GM23248 (cell line): ENCODE measurements around the gene GALT. TPM values are rescaled to one million over a fixed set of nuclear protein-coding genes. Genes with fewer than 3 reads are reported as not detected.
A peak's percentile ranks its signal among the peaks of the same experiment; 100 is the strongest.

ENCODE experiments used
- DNase-seq: peaks from one replicate; pipeline ENCODE4 v3.0.0-alpha.2; 2015
- H2AFZ ChIP-seq: fragments of 200-600 bp; sonication (generic); 2 replicates; pipeline ENCODE4 v1.6.1; 2016; ENCODE audit warnings: antibody characterized with exemption
- H3F3A ChIP-seq: fragments of 200-600 bp; sonication (generic); 2 replicates; pipeline ENCODE4 v1.6.1; 2016; ENCODE audit warnings: mild to moderate bottlenecking, antibody characterized with exemption, mixed run types; ENCODE audit not compliant: insufficient read depth
- H3K27ac ChIP-seq: fragments of 200-600 bp; sonication (generic); 2 replicates; pipeline ENCODE4 v1.5.1; 2016; ENCODE audit warnings: mild to moderate bottlenecking
- H3K27me3 ChIP-seq: fragments of 200-600 bp; sonication (generic); replicated peaks from 2 replicates; pipeline ENCODE4 v1.6.1; 2016; ENCODE audit warnings: mild to moderate bottlenecking; ENCODE audit not compliant: insufficient read depth
- H3K36me3 ChIP-seq: fragments of 200-600 bp; sonication (generic); 2 replicates; pipeline ENCODE4 v1.6.1; 2016; ENCODE audit warnings: low read depth, mild to moderate bottlenecking
- H3K4me1 ChIP-seq: fragments of 200-600 bp; sonication (generic); 2 replicates; pipeline ENCODE4 v1.6.1; 2016; ENCODE audit warnings: mild to moderate bottlenecking; ENCODE audit not compliant: insufficient read depth
- H3K4me2 ChIP-seq: fragments of 200-600 bp; sonication (generic); one replicate; pipeline ENCODE4 v1.6.1; 2016; ENCODE audit warnings: mild to moderate bottlenecking; ENCODE audit not compliant: unreplicated experiment
- H3K4me3 ChIP-seq: fragments of 200-600 bp; sonication (generic); 2 replicates; pipeline ENCODE4 v1.5.1; 2016; ENCODE audit warnings: mild to moderate bottlenecking
- H3K79me2 ChIP-seq: fragments of 200-600 bp; sonication (generic); 2 replicates; pipeline ENCODE4 v1.6.1; 2016; ENCODE audit warnings: mild to moderate bottlenecking; ENCODE audit not compliant: insufficient read depth
- H3K9ac ChIP-seq: fragments of 200-600 bp; sonication (generic); 2 replicates; pipeline ENCODE4 v1.6.1; 2016; ENCODE audit warnings: mild to moderate bottlenecking
- H3K9me2 ChIP-seq: fragments of 200-600 bp; sonication (generic); 2 replicates; pipeline ENCODE4 v1.6.1; 2016; ENCODE audit warnings: mixed run types, mild to moderate bottlenecking, moderate library complexity; ENCODE audit not compliant: insufficient read depth
- H3K9me3 ChIP-seq: fragments of 200-600 bp; sonication (generic); one replicate; pipeline ENCODE4 v1.6.1; 2017; ENCODE audit warnings: low read depth
- H4K20me1 ChIP-seq: fragments of 200-600 bp; sonication (generic); 2 replicates; pipeline ENCODE4 v1.6.0; 2016; ENCODE audit not compliant: insufficient read depth
- EZH2 ChIP-seq: fragments of 200-600 bp; sonication (generic); IDR thresholded peaks from 2 replicates; pipeline ENCODE4 v1.6.1; 2018; ENCODE audit warnings: antibody characterized with exemption, mild to moderate bottlenecking; ENCODE audit not compliant: insufficient read depth, poor library complexity, severe bottlenecking
- EZH2phosphoT487 ChIP-seq: fragments of 200-600 bp; sonication (generic); IDR thresholded peaks from 2 replicates; pipeline ENCODE4 v1.6.1; 2018; ENCODE audit warnings: antibody characterized with exemption, moderate library complexity, mild to moderate bottlenecking, low read depth; ENCODE audit not compliant: insufficient read depth
- WGBS, 2 experiments: methylation state at CpG; one replicate each; pipeline ENCODE4 v1.1.6; 2015 to 2017; ENCODE audit warnings: low lambda C conversion rate in 2 of 2, low coverage in 1 of 2; ENCODE audit errors: missing lambda C conversion rate in 2 of 2; 5-methylcytosine and 5-hydroxymethylcytosine counted together
- in situ Hi-C: fragments of 300-500 bp; cut with MboI; formaldehyde crosslinking; loops from 2 replicates; pipeline ENCODE4 v1.15.0; 2020
- polyA plus RNA-seq: library from polyadenylated mRNA; unstranded; fragments of >200 nt; fragmentation: Nextera tagmentation; extraction: Ambion mirVana; gene quantifications from 2 replicates; pipeline ENCODE4 v1.2.1, GENCODE V29; 2016
- total RNA-seq: library from RNA; depleted of rRNA; stranded (reverse); fragments of >200 nt; shearing (Covaris generic); gene quantifications from 2 replicates; pipeline ENCODE4 v1.2.3, GENCODE V29; 2014

The GALT gene
- total and polyA plus RNA-seq, 2 experiments from 2014 or later, result 25.5 to 29.1 TPM

DNA sequence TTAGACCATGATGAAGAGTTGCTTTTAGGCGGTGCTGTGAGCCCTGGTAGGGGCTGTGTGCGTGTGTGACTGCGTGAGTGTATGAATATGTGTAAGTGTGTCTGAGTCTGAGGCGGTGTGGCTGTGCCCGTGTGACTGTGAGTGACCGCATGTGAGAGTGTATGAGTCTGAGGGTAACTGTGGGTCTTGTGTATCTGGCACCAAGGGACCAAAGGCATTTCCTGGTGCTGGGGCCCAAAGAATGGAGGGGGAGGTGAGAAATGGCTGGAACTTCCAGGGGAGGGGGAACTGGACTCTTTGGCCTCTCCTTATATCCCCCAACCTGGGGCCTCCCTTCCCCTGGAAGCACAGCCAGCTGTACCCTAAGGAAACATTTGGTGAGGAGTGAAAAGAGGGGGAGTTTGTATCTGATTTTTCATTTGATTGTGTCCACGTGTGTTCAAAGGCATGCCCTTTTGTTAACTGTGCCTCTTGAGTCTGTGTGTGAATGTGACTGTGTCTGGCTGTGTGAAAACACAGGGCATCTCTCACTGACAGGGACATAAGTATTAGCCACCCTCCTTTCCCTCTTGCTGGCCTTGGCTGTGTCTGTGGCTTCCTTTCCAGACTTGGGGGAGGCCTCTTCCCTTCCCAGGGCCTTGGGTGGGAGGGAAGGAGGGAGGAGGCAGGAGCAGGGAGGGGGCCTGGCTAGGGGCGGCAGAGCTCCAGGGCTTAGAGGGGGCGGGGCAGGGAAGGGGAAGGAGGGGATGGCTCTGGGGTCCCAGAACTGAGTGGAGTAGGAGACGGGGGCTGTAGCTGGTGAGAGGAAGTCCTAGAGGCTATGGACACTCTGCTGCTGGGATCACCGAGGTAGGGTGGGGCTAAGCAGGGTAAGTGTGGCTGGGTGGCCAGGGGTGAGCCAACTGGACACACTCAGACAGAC lies 6.9 kb downstream of the GALT start:
- Histone ChIP-seq H4K20me1 (no peaks in the 10 kb centered on the region), H3K27ac (peak overlapping the region; percentile 82), H3F3A (peaks cover 18% of the 10 kb centered on the region; the same call in 1 of the 2 replicates), H3K4me2 (peak overlapping the region; percentile 92), H3K79me2 (peaks cover under 1% of the 10 kb centered on the region; the same call in 1 of the 2 replicates), H3K36me3 (no peaks in the 10 kb centered on the region), H2AFZ (peak overlapping the region; percentile 74), H3K9ac (peak overlapping the region; percentile 68), H3K9me3 (no peaks in the 10 kb centered on the region), H3K9me2 (no peaks in the 10 kb centered on the region), H3K4me1 (peaks cover 40% of the 10 kb centered on the region), H3K27me3 (no peaks in the 10 kb centered on the region), H3K4me3 (peak overlapping the region; percentile 67)
- in situ Hi-C loops, result no loop called here
- TF ChIP-seq EZH2phosphoT487, result no peak
- TF ChIP-seq EZH2, result no peak
- peak; percentile 78 for DNase-seq
- 3 to 5% methylated on average over 8 to 11 of the region's 11 CpGs for WGBS, 2 experiments

DNA sequence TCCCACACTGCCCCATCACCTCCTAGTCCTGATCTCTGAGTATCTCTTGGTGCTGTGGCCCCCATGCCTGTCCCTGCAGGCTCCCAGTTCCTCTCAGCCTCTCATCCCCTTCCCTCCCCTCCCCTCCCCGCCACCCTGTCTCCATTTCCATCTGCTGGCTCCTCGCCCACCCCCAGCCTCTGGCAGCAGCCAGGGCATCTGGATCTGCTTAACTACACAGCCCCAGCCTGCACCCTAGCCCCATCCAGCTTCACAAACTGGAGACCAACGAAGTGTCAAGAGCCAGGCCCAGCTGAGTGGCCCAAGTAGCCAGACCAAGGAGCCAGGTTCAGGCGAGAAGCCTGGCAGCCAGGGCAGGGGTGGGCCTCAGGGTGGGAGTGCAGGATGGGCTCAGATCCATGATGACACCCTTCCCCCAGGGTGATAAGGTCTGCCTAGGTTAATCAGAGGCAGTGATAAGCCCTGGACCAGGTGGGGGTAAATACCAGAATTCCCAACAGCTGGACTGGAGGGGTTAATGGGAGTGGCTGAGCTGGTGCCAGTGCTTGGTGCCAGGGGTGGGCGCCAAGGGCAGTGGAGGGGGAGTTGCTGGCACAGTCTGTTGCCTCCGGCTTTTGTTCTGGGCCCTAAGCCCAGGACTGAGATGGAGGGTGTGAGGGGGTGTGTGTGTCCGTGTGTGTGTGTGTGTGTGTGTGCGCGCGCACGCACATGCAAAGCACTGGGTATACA lies 8.0 kb downstream of the GALT start:
- H3K79me2 ChIP-seq, result no peaks in the 10 kb centered on the region
- no peak for TF ChIP-seq EZH2
- TF ChIP-seq EZH2phosphoT487, result no peak
- peak overlapping the region; percentile 74; the same call in 1 of the 2 replicates for H2AFZ ChIP-seq
- H3K4me2 ChIP-seq, result peak overlapping the region; percentile 92
- H3K4me3 ChIP-seq, result no peak overlapping the region
- no peaks in the 10 kb centered on the region for H4K20me1 ChIP-seq
- peaks cover 18% of the 10 kb centered on the region; the same call in 1 of the 2 replicates for H3F3A ChIP-seq
- H3K27ac ChIP-seq, result peak overlapping the region; percentile 82
- H3K9ac ChIP-seq, result peak overlapping the region; percentile 68
- H3K4me1 ChIP-seq, result peaks cover 40% of the 10 kb centered on the region
- WGBS, 2 experiments, result 25 to 28% methylated on average over 10 to 11 of the region's 11 CpGs
- no peaks in the 10 kb centered on the region for H3K36me3 ChIP-seq
- no peaks in the 10 kb centered on the region for H3K27me3 ChIP-seq
- no peaks in the 10 kb centered on the region for H3K9me2 ChIP-seq
- in situ Hi-C loops, result no loop called here
- H3K9me3 ChIP-seq, result no peaks in the 10 kb centered on the region
- DNase-seq, result peak; percentile 79

DNA sequence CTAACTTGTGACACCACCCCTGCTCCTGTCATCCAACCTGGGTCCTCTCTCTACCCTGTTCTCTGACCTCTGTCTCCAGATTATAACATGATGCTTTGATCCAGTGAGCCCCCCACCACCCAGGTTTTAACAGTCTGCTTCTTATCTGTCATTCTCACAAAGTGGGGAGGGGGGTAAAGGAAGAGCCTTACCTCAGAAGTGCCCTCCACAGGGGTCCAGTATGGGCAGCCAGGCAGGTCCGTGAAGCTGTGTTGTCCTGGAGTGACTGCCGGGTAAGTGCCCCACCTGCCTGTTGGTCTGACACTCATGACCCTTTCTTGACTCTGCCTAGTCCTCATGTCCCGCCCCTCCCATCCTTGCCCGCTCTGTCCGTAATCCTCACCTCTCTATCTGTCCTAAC lies 8.9 kb downstream of the GALT start:
- no peaks in the 10 kb centered on the region for H3K36me3 ChIP-seq
- H2AFZ ChIP-seq, result no peak overlapping the region
- H3K4me2 ChIP-seq, result no peak overlapping the region
- no peak overlapping the region for H3K9ac ChIP-seq
- H4K20me1 ChIP-seq, result no peaks in the 10 kb centered on the region
- no peak for TF ChIP-seq EZH2phosphoT487
- no peak for TF ChIP-seq EZH2
- DNase-seq, result no peak
- in situ Hi-C loops, result no loop called here
- no peaks in the 10 kb centered on the region for H3K27me3 ChIP-seq
- peaks cover 16% of the 10 kb centered on the region; the same call in 1 of the 2 replicates for H3F3A ChIP-seq
- no peak overlapping the region for H3K27ac ChIP-seq
- 61 to 81% methylated on average over 4 to 5 of the region's 5 CpGs for WGBS, 2 experiments
- no peaks in the 10 kb centered on the region for H3K79me2 ChIP-seq
- no peaks in the 10 kb centered on the region for H3K9me2 ChIP-seq
- peaks cover 40% of the 10 kb centered on the region for H3K4me1 ChIP-seq
- no peaks in the 10 kb centered on the region for H3K9me3 ChIP-seq
- H3K4me3 ChIP-seq, result no peak overlapping the region

DNA sequence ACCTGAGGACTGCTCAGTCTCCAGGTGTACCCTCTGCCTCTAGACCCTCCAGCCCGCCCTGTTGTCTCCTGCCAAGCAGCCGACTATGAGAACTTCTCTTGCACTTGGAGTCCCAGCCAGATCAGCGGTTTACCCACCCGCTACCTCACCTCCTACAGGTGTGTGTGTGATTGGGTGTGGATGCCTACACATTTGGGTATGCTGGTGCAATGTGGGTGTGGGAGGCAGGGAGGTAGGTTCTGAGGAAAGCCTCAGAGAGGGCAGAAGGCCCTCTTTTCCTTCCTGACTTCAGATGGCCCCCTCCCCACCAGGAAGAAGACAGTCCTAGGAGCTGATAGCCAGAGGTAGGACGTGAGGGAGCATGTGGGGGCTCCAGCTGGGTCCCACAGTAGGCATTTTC lies 10.5 kb downstream of the GALT start:
- in situ Hi-C loops, result no loop called here
- H3K4me2 ChIP-seq, result no peak overlapping the region

More for the DNA sequence above, 10.5 kb downstream of the GALT start:
- TF ChIP-seq EZH2 (no peak), EZH2phosphoT487 (no peak)
- Histone ChIP-seq H4K20me1 (no peaks in the 10 kb centered on the region), H3K27me3 (no peaks in the 10 kb centered on the region), H3K9ac (no peak overlapping the region), H3F3A (peaks cover 9% of the 10 kb centered on the region; the same call in 1 of the 2 replicates), H3K4me1 (peaks cover 31% of the 10 kb centered on the region), H3K36me3 (no peaks in the 10 kb centered on the region), H3K9me3 (no peaks in the 10 kb centered on the region), H3K79me2 (no peaks in the 10 kb centered on the region), H3K27ac (no peak overlapping the region), H3K9me2 (no peaks in the 10 kb centered on the region), H2AFZ (no peak overlapping the region), H3K4me3 (no peak overlapping the region)
- DNase-seq, result no peak
- WGBS, 2 experiments, result 81 to 82% methylated on average over 5 of the region's 5 CpGs
